OCI-M1 (cell line): ENCODE data around the gene PNPLA7.
A peak's percentile ranks its signal among the peaks of the same experiment; 100 is the strongest.
"Not testable (repeated sequence)": the region's sequence is repeated elsewhere in the genome, so short reads cannot be mapped to it uniquely, and the experiment has no call there.

Experiments used
- DNase-seq: peaks from one replicate; lab custom pipeline; 2025; lab: John Stamatoyannopoulos, UW

The PNPLA7 gene

DNA sequence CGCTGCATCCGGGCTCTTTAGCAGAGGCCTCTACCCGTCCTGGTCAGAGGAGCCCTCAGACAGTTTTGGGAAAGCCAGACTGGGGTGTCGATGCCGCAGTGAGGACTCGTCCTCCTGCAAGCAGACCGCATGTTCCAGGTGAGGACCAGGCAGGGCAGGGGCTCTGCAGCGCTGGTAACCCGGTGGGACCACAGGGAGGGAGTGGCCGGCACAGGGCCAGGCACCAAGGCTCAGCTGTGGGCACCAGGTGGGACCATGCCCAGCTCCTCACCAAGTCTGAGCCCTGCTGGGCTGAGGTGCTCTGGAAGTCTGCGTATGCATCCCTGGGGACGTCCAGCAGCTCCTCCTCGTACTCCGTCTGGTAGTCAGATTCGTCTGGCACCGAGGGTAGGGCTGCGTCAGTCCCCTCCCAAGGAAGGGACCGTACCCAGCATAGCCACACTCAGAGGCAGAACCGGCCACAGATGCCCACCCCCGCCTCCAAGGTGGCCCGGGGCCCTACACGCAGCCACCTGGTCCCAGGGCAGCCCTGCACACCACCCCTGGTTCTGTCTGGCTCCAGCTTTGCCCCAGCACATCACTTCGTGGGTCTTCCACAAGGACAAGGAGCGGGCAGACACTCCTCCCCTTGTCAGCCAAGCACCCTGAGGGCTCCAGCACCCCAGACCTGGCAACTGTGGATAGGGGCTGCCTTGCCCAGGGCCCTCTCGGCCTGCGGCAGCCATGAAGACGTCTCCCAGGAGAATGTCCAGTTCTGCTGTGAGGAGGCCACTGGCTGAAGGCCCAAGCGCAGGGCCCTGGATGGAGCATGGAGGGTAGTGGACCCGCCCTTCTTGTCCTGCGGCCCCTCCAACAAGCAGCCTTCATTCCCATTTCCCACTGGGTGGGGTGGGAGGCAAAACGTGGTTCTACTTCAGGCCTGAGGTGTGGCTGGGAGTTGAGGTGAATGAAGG, 89.6 kb downstream of the PNPLA7 start:
- no peak for DNase-seq

GRCh38 chr9:137459601-137460362, 90.4 kb downstream of the PNPLA7 start:
- DNase-seq: peak; percentile 44

GRCh38 chr9:137459152-137459600, 91.0 kb downstream of the PNPLA7 start, which contains the start of gene NSMF:
TSS of gene NSMF (minus strand) at chr9:137459334. CDS start at chr9:137459102, 232 bp downstream.
- peak; percentile 94 for DNase-seq

DNA sequence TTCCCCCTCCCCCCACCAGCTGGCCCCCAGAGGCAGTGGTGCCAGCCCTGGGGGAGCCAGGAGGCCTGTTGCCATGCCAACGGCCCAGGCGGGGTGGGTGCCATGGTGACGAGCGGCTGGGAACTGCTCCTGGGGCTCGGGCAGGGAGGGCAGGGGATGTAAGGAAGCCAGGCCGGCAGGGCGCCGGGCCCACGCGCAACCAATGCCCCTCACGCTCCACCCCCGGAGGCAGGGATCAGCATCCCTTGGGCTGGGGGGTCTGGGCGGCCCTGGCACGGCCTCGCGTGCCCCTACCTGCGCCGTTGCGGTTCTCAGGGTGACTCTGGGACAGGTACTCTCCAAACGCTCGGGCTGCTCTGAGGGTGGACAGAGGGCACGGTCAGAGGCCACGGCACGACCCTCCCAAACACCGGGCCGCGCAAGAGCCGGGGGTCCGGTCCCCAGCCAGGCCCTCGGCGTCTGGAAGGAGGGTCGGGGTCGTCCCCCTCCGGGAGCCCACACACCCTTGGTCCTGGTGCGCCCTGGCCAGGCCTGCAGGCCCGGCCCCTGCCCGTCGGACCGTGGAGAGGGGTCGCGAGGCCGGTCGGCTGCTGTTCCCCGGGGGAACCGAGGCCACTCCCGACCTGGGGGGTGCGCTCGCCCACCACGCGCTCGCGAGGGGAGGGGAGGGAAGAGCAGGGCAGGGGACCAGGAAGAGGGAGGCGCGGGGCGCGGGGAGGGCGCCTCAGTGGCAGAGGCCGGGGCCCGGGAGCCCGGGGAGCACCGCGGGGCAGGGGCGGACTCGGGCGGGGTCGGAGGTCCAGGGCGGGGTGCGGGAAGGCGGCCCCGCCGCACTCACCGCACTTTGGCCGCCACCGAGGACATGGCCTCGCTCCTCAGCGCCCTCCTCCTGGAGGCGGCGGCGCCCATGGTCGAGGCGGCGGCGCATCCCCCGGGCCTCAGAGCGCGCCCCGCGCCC, 91.7 kb downstream of the PNPLA7 start:
- DNase-seq: peak; percentile 51

DNA sequence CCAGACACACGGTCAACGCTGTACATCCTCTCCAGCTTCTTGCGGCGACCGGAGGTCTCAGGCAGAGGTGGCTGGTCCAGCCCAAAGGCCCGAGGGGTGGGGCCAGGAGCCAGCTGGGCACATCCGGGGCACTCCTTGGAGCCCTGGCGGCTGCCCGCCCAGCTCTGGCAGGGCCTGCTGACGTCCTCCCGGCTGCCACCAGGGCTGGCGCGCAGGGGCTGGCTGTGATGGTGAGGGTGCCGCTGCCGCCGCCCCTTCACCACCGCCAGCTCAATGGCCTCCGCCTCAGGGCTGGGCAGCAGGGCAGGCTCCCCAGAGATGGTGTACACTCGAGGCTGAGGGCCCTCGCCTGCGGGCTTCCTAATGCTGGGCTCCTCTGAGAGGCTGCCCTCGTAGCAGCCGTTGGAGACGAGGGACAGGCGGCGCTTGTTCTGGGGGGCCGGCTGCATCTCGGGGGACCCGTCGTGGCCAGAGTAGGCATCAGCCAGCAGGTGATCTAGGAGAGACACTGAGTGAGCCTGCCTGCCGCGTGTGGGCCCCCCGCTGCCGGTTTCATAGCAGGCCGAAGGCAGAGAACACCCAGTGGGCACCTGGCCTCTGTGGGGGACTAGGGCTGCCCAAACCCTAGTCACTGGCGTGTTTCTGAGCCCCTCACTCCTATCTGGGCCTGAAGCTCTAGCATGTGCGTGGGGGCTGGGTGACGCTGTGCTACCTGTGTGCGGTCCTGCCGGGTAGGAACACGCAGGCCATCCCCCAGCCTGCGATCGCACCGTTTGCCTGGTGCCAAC, 92.6 kb downstream of the PNPLA7 start:
- DNase-seq: no peak

- DNase-seq: no peak
Measured at GRCh38 chr9:137456864-137457405, 93.3 kb downstream of the PNPLA7 start.

DNA sequence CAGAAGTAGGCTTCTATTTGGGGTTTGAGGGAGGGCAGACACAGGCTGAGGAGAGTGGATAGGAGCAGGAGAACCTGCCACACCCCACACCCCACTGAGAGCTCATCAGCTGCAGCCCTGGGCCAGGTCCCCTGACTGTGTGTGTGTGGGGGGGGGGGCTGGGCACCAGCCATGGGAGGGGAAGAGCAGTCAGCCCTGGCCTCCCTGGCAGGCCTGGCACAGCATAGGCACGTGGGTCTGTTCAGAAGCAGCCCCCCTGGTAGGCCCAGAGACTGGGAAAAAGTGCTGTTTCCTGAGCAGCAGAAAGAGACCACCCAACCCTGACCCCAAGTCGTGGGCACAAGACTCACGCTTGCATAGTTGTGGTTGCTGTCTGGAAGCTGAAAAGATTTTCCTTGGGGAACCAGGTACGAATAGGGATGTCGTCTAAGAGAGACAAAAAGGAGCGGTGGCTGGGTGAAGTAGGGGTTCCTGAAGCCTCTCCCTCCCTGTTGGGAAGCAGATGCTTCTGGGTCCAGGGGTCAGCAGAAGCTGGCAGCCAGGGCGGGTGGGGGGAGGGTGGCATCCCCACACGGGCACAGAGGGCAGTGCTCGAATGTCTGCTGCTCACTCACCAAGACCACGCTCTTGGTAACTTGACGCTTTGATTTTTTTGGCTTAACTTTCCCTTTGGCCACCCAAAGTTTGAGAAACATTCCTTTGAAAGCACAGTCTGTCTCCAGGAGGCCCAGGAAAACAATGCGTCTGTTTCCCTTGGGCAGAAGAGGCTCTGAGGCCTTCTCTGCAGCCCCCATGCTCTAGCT, 93.9 kb downstream of the PNPLA7 start:
- no peak for DNase-seq

- DNase-seq: no peak
Measured at GRCh38 chr9:137455359-137455991, 94.7 kb downstream of the PNPLA7 start.

GRCh38 chr9:137454597-137455358, 95.4 kb downstream of the PNPLA7 start:
- DNase-seq: no peak

DNA sequence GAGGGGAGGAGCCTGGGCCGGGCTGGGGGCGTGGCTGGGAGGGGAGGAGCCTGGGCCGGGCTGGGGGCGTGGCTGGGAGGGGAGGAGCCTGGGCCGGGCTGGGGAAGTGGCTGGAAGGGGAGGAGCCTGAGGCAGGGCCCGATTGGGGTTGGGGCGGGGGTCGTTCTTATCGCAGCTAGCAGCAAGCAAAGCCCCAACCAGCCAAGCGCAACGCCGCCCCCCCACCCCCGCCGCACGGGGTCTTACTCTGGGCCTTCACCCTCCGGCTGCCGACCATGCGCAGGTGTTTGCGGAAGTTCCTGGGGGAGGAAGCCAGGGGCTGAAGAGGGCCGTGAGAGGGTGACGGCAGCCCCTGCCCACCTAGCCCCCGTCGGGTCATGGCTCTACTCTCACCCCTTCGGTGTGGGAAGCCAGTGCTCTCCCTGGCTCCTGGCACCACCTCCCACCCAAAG, 96.0 kb downstream of the PNPLA7 start:
- no peak for DNase-seq

DNA sequence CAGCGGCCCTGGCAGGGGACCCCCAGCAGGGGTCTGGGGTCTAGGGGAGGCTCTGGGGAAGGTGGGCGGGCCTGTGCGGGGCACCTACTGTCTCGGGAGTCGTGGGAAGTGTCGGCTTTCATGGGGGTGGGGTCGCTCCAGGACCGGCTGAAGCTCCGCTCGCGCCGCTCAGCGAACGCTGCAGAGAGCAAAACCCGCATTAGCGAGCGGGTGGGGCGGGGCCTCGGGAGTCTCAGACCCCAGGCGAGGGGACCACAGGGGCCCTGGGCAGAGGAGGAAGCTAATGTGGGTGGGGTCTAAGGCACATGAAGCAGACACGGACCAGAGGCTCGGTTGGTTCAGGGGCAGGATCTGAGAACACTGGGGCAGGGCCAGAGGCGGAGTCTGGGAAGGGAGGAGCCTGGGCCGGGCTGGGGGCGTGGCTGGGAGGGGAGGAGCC, 96.5 kb downstream of the PNPLA7 start:
- DNase-seq: peak; percentile 9

DNA sequence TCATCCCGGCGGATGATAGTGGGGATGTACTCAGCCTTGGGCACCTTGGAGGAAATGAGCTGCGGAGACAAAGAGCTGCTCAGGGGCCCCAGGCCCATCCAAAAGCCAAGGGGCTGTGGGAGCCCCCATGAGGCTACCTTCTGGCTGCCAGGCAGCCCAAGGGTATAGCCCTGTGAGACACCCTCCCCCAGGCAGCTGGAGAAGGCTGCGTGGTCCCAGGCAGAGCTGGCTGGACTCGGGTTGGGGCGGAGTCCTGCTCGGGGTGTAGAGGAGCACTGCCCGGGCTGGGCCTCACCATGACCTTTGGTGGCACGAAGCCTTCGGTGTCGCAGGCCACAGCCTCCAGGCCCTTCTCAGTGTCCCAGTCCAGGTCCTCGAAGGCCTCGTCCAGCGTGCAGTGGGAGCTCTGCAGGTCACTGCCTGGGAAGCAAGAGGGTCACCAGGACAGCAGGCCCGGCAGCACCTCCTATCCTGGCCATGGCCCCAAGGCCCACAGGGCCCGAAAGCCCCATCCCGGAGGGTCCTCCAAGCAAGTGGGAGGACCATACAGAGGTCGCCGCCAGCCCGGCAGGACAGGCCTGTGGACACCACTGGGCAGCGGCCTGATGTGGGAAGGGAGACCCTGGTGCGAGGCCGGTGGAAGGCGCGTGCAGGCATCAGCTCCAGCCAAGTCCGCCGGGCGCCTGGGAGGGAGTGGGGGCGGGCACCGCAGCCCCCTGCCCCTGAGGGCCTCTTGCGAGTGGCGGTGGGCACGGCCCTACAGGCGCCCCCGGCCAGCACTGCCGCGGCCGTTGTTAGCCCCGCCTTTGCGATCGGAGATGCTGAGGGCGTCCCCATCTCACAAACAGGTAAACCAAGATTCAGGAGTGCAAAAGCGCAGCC, 97.2 kb downstream of the PNPLA7 start:
- no peak for DNase-seq

- no peak for DNase-seq
Measured at GRCh38 chr9:137452006-137452760, 98.0 kb downstream of the PNPLA7 start.

DNA sequence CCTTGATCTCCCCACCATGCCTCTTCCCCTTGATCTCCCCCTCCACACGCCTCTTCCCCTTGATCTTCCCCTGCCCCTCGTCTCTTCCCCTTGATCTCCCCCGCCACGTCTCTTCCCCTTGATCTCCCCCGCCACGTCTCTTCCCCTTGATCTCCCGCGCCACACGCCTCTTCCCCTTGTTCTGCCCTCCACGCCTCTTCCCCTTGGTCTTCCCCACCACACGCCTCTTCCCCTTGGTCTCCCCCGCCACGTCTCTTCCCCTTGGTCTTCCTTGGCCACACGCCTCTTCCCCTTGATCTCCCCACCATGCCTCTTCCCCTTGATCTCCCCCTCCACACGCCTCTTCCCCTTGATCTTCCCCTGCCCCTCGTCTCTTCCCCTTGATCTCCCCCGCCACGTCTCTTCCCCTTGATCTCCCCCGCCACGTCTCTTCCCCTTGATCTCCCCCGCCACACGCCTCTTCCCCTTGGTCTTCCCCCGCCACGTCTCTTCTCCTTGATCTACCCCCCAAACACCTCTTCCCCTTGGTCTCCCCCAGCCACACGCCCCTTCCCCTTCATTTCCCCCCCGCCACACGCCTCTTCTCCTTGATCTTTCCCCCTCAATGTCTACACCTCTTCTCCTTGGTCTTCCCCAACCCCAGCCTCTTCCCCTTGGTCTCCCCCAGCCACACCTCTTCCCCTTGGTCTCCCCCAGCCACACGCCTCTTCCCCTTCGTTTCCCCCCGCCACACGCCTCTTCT, 98.8 kb downstream of the PNPLA7 start:
- DNase-seq: not testable (repeated sequence)

DNA sequence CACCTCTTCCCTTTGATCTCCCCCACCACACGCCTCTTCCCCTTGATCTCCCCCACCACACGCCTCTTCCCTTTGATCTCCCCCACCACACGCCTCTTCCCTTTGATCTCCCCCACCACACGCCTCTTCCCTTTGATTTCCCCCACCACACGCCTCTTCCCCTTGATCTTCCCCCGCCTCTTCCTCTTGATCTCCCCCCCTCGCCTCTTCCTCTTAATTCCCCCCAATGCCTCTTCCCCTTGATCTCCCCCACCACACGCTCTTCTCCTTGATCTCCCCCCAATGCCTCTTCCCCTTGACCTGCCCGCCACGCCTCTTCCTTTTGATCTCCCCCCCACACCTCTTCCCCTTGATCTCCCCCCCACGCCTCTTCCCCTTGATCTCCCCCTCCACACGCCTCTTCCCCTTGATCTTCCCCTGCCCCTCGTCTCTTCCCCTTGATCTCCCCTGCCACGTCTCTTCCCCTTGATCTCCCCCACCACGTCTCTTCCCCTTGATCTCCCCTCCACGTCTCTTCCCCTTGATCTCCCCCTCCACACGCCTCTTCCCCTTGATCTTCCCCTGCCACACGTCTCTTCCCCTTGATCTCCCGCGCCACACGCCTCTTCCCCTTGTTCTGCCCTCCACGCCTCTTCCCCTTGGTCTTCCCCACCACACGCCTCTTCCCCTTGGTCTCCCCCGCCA, 99.5 kb downstream of the PNPLA7 start:
- DNase-seq: peak; percentile 67
